GM11168 (cell line): ENCODE data around the gene SNRPD3.
"Not testable (repeated sequence)": the region's sequence is repeated elsewhere in the genome, so short reads cannot be mapped to it uniquely, and the experiment has no call there.

ENCODE experiments used
- in situ Hi-C: fragments of 300-500 bp; cut with MboI; formaldehyde crosslinking; loops from one replicate; pipeline ENCODE4 v1.12.0; 2022; ENCODE audit warnings: low sequenced_read_pairs; ENCODE audit not compliant: unreplicated experiment

Gene SNRPD3

GRCh38 chr22:24529898-24530297, 25.9 kb upstream of the SNRPD3 start:
- in situ Hi-C loops: no loop called here

GRCh38 chr22:24530968-24531367, 24.8 kb upstream of the SNRPD3 start:
- in situ Hi-C loops: not testable (repeated sequence)

- in situ Hi-C loops: no loop called here
Measured at GRCh38 chr22:24532075-24532474, 23.7 kb upstream of the SNRPD3 start.

GRCh38 chr22:24535348-24535747, 20.5 kb upstream of the SNRPD3 start:
- in situ Hi-C loops: no loop called here

- in situ Hi-C loops: no loop called here
Measured at GRCh38 chr22:24536089-24536488, 19.7 kb upstream of the SNRPD3 start.

GRCh38 chr22:24540470-24540869, 15.3 kb upstream of the SNRPD3 start:
- in situ Hi-C loops: no loop called here

- in situ Hi-C loops: no loop called here
Measured at GRCh38 chr22:24541681-24542515, 13.9 kb upstream of the SNRPD3 start.

- in situ Hi-C loops: no loop called here
Measured at GRCh38 chr22:24542641-24543040, 13.2 kb upstream of the SNRPD3 start.

- in situ Hi-C loops: no loop called here
Measured at GRCh38 chr22:24543185-24543601, 12.6 kb upstream of the SNRPD3 start.

GRCh38 chr22:24543679-24544243, 12.0 kb upstream of the SNRPD3 start:
- in situ Hi-C loops: no loop called here

GRCh38 chr22:24548812-24549211, 7.0 kb upstream of the SNRPD3 start:
- in situ Hi-C loops: no loop called here

- in situ Hi-C loops: no loop called here
Measured at GRCh38 chr22:24550028-24550901, 5.5 kb upstream of the SNRPD3 start.

- in situ Hi-C loops: no loop called here
Measured at GRCh38 chr22:24550902-24551435, 4.8 kb upstream of the SNRPD3 start.

- in situ Hi-C loops: not testable (repeated sequence)
Measured at GRCh38 chr22:24552503-24553286, 3.1 kb upstream of the SNRPD3 start.

GRCh38 chr22:24553597-24554312, 2.0 kb upstream of the SNRPD3 start:
- in situ Hi-C loops: no loop called here

- in situ Hi-C loops: no loop called here
Measured at GRCh38 chr22:24554313-24555164, 1.3 kb upstream of the SNRPD3 start, which contains the start of gene GUCD1. TSS of gene GUCD1 (minus strand) at chr22:24555138. CDS start at chr22:24554991, 147 bp downstream.

GRCh38 chr22:24559471-24559870, 3.7 kb downstream of the SNRPD3 start:
- in situ Hi-C loops: no loop called here

GRCh38 chr22:24563246-24563645, 7.4 kb downstream of the SNRPD3 start:
- in situ Hi-C loops: no loop called here
